Muscle of leg (tissue), 11 donors: Measurements from ENCODE around the gene FBXO33. TPM values are rescaled to one million over a fixed set of nuclear protein-coding genes. Genes with fewer than 3 reads are reported as not detected.

Experiments used
- DNase-seq: peaks from one replicate; pipeline ENCODE4 v3.0.0; 2013
- H3K27ac ChIP-seq: one replicate; pipeline ENCODE4 v1.5.1; 2013; ENCODE audit warnings: mild to moderate bottlenecking, low read length, control low read depth
- H3K27me3 ChIP-seq: one replicate; pipeline ENCODE4 v1.6.1; 2013; ENCODE audit warnings: low read length; ENCODE audit not compliant: control insufficient read depth, insufficient read depth
- H3K36me3 ChIP-seq: one replicate; pipeline ENCODE4 v1.6.1; 2013; ENCODE audit warnings: low read length; ENCODE audit not compliant: control insufficient read depth, insufficient read depth
- H3K4me1 ChIP-seq: one replicate; pipeline ENCODE4 v1.6.1; 2013; ENCODE audit warnings: low read length; ENCODE audit not compliant: control insufficient read depth, insufficient read depth
- H3K4me3 ChIP-seq: one replicate; pipeline ENCODE4 v1.5.1; 2013; ENCODE audit warnings: low read length, control low read depth
- H3K9me3 ChIP-seq: replicated peaks from 2 replicates; pipeline ENCODE4 v1.6.1; 2013; ENCODE audit warnings: low read depth, low read length; ENCODE audit not compliant: control insufficient read depth
- WGBS: methylation state at CpG from one replicate; pipeline ENCODE4 v1.1.5; 2013; ENCODE audit warnings: missing lambda C conversion rate; ENCODE audit not compliant: insufficient coverage; 5-methylcytosine and 5-hydroxymethylcytosine counted together
- polyA plus RNA-seq, 8 donors: library from polyadenylated mRNA; unstranded; fragments of 120-200 nt; gene quantifications; one replicate each; pipeline versions ENCODE4 v1.2.1 to v1.2.3, GENCODE V29; 2013; ENCODE audit warnings: inconsistent platforms in 1 of 8, low replicate concordance in 1 of 8; ENCODE audit not compliant: insufficient read length in 8 of 8, insufficient read depth in 1 of 8
- total RNA-seq: library from RNA; stranded (reverse); fragments of 120-200 nt; gene quantifications from one replicate; pipeline ENCODE4 v1.2.4, GENCODE V29; 2013

FBXO33 gene
- total and polyA plus RNA-seq, 9 donors, result 3.6 to 6.2 (median 4.6) TPM

DNA sequence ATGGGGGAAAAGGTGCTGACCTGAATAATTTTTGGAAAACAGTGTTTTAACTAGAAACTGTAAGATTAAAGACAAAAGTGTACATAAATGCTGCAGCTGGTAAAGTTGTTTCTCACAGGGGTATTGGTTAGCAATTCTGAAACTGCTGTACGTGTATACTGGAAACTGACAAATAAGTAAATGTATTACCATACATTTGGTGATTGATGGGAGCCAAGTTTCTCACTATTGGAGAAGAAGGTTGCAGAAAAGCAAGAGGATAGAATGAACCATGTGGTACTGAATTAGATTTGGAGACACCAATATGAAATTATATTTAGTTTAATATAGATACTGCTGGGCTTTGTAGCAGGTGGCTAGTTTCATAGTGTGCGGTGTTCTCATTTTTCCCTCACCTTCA, 19.6 kb upstream of the FBXO33 start:
- Histone ChIP-seq H3K27ac (no peak overlapping the region), H3K36me3 (no peaks in the 10 kb centered on the region), H3K4me1 (no peaks in the 10 kb centered on the region), H3K9me3 (no peaks in the 10 kb centered on the region), H3K27me3 (no peaks in the 10 kb centered on the region), H3K4me3 (no peak overlapping the region)
- no CpG with 5 or more reads among the region's 2 CpGs for WGBS
- DNase-seq, result no peak

DNA sequence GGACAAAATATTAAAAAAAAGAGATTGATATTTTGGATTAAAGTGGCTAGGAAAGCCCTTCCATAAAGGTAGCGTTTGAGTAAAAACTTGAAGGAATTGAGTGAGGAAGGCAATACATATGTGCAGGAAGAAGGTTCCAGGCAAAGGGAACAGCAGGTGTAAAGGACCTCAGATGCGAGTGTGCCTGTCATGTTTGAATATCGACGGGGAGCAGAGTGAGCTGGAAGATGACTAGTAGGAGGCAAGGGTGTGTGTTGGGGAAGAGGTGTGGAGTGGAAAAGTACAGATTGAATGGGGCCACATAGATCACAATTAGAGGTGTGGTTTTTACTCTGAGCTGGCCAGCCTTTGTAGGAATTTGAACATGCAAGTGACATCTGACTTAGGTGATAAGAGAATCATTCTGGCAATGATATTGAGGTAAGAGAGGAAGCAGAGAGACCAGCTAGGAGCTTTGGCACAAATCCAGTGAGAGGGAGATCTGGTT, 15.0 kb upstream of the FBXO33 start:
- H3K27me3 ChIP-seq, result no peaks in the 10 kb centered on the region
- no peak for DNase-seq
- no peaks in the 10 kb centered on the region for H3K4me1 ChIP-seq
- no peak overlapping the region for H3K4me3 ChIP-seq
- WGBS, result 77% methylated on average over 4 of the region's 4 CpGs
- H3K9me3 ChIP-seq, result no peaks in the 10 kb centered on the region
- H3K27ac ChIP-seq, result no peak overlapping the region
- H3K36me3 ChIP-seq, result no peaks in the 10 kb centered on the region

GRCh38 chr14:39446131-39446744, 14.0 kb upstream of the FBXO33 start:
- WGBS, result no CpG with 5 or more reads among the region's 1 CpG
- Histone ChIP-seq H3K27me3 (no peaks in the 10 kb centered on the region), H3K36me3 (no peaks in the 10 kb centered on the region), H3K4me1 (no peaks in the 10 kb centered on the region), H3K9me3 (no peaks in the 10 kb centered on the region), H3K4me3 (no peak overlapping the region), H3K27ac (no peak overlapping the region)
- DNase-seq, result no peak

DNA sequence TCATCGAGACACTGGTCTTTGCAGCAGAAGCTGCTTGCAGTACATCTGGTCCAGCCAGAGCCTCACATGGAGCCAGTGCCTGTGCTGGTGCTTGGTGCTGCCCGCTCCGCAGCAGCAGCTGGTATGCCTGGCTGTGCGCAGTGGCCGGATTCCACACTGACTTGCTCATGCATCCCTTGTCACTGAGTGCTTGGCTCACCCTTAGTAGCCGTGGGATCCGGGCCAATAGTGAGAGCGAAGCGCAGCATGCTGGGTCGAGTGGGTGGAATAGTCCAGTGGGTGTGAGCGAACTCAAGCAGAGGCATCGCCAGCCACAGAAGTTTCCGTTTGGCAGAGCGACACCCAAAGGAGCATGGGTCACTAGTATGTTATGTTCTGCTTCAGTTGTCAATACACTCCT, 10.1 kb upstream of the FBXO33 start:
- Histone ChIP-seq H3K27ac (no peak overlapping the region), H3K27me3 (no peaks in the 10 kb centered on the region), H3K4me1 (no peaks in the 10 kb centered on the region), H3K9me3 (no peaks in the 10 kb centered on the region), H3K36me3 (no peaks in the 10 kb centered on the region), H3K4me3 (no peak overlapping the region)
- WGBS, result 98% methylated on average over 9 of the region's 14 CpGs
- peak; percentile 22 for DNase-seq

DNA sequence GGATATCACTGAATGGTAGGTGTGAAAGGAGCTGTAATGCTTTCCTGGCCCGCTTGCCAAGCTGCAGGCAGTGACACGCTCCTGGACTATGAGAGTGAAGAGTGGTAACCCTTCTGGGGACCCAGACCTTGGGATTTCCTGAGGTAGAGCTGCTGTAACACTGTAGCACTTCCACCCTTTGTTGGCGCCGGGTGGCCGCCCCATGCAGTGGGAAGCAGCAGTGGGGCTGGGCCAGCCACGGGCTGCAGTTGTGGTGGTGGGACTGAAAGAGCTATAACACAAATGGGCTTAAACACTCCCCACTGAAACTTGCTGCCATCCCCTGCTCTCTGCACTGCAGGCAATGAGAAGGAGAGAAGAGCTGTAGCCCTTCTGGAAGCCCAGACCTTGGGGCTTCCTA, 9.6 kb upstream of the FBXO33 start:
- Histone ChIP-seq H3K27me3 (no peaks in the 10 kb centered on the region), H3K36me3 (no peaks in the 10 kb centered on the region), H3K4me3 (no peak overlapping the region), H3K9me3 (no peaks in the 10 kb centered on the region), H3K4me1 (no peaks in the 10 kb centered on the region), H3K27ac (no peak overlapping the region)
- no peak for DNase-seq
- WGBS, result 93% methylated on average over 3 of the region's 6 CpGs

DNA sequence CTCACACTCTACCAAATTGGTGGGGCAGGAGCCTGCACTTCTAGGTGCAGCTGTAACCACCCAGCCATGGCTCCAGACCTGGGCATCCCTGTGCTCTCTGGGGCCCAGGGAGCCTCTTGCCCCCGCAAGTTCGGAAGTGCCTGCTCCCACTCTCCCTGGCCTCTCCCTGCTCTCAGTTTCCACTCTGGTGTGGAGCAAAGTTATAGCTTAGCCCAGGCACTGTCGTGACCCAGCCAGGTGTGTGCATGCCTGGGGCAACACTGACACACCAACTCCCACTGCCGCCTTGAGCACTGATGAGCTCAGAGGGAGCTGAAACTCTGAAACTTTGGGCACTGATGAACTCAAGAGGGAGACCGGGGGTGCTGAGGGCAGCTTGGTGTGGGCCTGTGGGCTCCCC, 8.7 kb upstream of the FBXO33 start:
- H3K9me3 ChIP-seq, result no peaks in the 10 kb centered on the region

DNA sequence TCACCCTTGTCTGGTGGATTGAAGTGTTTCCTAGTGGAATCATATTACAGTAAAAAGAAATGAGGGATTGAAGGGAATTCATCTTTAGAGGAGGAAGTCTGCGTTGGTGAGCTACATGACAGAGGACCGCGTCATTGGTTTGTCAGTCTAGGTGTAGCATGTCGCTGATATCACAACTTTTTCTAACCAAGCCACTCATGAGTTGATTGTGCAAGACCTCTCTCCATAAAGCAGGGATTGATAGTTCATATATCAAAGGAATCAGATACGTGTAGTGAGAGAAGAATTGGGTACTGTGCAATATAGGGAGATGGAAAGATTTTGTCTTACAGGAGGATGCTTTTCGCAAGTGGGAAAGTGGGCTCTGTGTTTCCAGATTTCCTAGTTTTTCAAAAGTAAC, 3.0 kb upstream of the FBXO33 start:
- 60% methylated on average over 1 of the region's 6 CpGs for WGBS
- no peak for DNase-seq
- Histone ChIP-seq H3K4me3 (no peak overlapping the region), H3K36me3 (no peaks in the 10 kb centered on the region), H3K27ac (no peak overlapping the region), H3K9me3 (no peaks in the 10 kb centered on the region), H3K27me3 (no peaks in the 10 kb centered on the region), H3K4me1 (peaks cover 12% of the 10 kb centered on the region)

More for the DNA sequence above, 8.7 kb upstream of the FBXO33 start:
- H3K27me3 ChIP-seq, result no peaks in the 10 kb centered on the region
- no peak overlapping the region for H3K27ac ChIP-seq
- no peak for DNase-seq
- no peaks in the 10 kb centered on the region for H3K4me1 ChIP-seq
- 96% methylated on average over 4 of the region's 5 CpGs for whole genome bisulfite sequencing
- H3K36me3 ChIP-seq, result no peaks in the 10 kb centered on the region
- H3K4me3 ChIP-seq, result no peak overlapping the region

GRCh38 chr14:39434401-39434800, 2.2 kb upstream of the FBXO33 start:
- no CpG with 5 or more reads among the region's 2 CpGs for WGBS
- DNase-seq, result no peak
- peaks cover 12% of the 10 kb centered on the region for H3K4me1 ChIP-seq

GRCh38 chr14:39433452-39433813, 1.2 kb upstream of the FBXO33 start:
- Histone ChIP-seq H3K9me3 (no peaks in the 10 kb centered on the region), H3K27ac (peak overlapping the region; percentile 95), H3K36me3 (no peaks in the 10 kb centered on the region), H3K4me3 (peak overlapping the region; percentile 76), H3K4me1 (peaks cover 12% of the 10 kb centered on the region), H3K27me3 (no peaks in the 10 kb centered on the region)
- DNase-seq, result no peak
- no CpG with 5 or more reads among the region's 8 CpGs for WGBS

More at GRCh38 chr14:39434401-39434800, 2.2 kb upstream of the FBXO33 start:
- H3K9me3 ChIP-seq, result no peaks in the 10 kb centered on the region
- H3K4me3 ChIP-seq, result no peak overlapping the region
- H3K27ac ChIP-seq, result no peak overlapping the region
- H3K36me3 ChIP-seq, result no peaks in the 10 kb centered on the region
- H3K27me3 ChIP-seq, result no peaks in the 10 kb centered on the region

DNA sequence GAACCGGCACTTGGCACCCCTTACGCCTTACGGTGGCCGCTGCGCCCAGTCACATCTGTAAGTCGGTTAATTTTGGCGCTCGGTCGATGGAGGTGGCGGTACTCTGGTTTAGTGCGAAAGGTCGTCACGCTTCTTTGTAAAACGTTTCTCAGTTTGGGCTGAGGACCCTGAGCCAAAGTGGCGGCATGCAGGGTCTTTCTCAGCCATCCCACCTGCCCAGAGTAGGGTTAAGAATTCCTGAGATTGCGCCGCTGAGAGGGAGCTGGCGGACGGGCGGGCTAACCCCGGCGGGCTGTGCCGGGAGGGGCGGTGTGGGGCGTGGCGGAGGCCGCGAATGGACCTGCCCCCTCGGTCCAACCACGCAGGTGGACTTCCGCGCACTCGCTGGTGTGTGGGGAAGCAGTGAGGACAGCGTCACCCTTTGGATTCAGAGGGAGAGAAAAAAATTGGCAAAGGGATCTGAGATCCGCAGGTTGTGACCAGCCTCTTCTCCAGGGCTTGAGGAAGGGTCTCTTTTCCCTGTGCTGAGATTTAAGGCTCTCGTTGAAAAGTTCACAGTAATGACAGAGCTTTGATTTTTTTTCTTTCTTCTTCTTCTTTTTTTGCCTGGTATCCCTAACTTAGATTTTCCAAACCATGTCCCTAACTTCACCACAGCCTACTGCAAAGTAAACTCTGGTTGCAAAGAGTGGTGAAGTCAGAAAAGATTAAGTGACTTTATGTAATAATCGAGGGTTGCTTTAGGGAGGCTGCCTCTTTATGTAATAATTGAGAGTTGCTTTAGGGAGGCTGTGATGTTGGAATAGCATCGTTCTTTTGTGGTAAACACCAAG, 602 bp upstream of the FBXO33 start:
- Histone ChIP-seq H3K4me3 (peak overlapping the region; percentile 76), H3K27me3 (no peaks in the 10 kb centered on the region), H3K9me3 (no peaks in the 10 kb centered on the region), H3K4me1 (peaks cover 12% of the 10 kb centered on the region), H3K27ac (peak overlapping the region; percentile 95), H3K36me3 (no peaks in the 10 kb centered on the region)
- peak; percentile 92 for DNase-seq
- 0% methylated on average over 22 of the region's 38 CpGs for WGBS
